Islet of Langerhans (tissue), 1 donor: Measurements from ENCODE around the gene ARHGAP45.
"Not testable (repeated sequence)": the region's sequence is repeated elsewhere in the genome, so short reads cannot be mapped to it uniquely, and the experiment has no call there.

Experiments
- FAIRE-seq: peaks from one replicate; lab custom pipeline; 2011; peaks lifted over from hg19 to GRCh38; lab: Jason Lieb, UNC

The ARHGAP45 gene

DNA sequence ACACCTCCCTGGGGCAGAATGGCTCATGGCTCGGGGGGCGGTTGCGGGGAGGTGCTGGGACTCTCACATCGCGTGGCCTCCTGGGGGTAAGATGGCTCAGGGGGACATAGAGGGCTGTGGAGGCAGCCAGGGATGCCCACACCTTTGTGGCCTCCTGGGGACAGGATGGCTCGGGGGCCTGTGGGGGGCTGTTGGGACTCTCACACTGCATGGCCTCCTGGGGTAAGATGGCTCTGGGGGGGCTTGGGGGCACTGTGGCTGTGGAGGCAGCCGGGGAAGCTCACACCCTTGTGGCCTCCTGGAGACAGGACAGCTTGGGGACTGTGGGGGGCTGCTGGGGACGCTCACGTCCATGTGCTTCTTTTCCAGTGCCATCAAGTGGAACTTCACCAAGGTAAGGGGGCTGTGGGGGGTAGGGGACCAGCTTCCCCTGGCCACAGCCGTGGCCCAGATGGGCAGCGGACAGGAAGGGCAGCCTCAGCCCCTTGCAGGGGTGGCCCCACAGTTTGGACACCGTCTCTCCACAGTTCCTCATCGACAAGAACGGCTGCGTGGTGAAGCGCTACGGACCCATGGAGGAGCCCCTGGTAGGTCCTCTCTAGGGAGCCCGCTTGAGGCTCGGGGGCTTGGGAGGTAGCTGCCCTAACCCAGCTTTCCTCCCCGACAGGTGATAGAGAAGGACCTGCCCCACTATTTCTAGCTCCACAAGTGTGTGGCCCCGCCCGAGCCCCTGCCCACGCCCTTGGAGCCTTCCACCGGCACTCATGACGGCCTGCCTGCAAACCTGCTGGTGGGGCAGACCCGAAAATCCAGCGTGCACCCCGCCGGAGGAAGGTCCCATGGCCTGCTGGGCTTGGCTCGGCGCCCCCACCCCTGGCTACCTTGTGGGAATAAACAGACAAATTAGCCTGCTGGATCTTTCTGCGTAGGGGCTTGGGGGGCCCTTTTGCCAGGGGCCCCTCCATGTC, 39.2 kb downstream of the ARHGAP45 start:
- no peak for FAIRE-seq

DNA sequence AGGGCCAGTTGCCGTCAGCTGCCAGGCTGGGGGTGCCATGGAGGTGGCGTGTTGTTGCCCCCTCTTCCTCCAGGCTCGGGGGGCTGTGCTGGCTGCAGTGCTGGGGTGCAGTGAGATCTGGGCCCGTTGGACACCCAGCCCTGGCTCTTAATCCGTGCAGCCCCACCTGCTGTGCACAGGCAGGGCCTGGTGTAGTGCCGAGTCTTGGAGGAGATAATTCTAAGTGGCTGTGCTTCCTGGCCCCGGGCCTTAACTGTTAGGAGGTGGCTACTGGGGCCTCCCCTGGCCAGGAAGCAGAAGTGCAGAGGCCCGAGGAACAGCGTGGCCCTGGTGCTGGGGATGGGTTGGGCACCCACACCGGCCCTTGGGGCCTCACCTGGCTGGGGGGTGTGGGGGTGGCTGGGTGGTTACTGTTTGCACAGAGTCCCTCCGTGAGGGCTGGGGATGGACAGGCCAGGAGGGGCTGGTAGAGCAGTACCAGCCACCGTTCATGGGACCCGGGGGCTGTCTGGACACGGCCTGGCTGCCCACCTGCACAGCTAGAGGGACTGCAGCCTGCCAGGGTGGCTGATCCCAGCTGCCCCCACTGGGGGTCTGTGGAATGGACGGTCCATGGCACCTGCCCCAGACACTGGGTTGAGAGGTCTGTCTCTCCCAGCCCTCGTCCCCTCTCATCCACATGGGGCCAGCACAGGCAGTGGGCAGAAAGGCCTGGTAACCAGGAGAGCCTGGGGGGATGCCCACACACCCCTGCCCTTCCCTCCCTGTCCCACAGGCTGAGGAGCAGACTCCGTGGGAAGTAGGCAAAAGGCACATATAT, 40.1 kb downstream of the ARHGAP45 start:
- FAIRE-seq, result no peak

DNA sequence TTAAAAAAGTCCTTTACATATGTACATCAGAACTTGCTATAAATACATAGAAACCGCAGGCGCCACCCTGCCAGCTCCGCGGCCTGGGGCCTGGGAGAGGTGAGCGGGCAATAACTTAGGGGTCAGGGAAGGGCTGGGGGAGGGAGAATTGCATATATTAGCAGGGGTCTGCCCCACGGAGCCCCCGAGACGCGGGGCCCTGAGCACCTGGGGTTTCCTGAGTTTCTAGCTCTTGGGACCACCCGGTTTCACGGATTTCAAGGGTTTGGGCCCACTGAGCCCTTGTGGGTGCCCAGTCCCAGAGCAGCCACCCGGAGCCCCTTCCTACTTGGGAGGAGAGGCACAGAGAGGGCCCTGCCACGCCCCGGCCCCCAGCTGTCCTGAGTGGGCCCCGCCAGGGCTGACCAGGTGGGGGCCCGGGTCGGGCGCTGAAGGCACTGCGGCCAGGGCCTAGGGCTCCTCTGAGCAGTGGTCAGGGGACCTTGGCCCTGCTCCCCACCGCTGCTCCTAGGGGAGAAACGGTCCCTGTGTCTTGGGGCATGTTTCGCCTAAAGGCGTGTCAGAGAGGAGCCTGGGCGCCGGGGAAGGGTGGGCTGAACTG, 40.8 kb downstream of the ARHGAP45 start:
- FAIRE-seq, result no peak

GRCh38 chr19:1108291-1109031, 41.5 kb downstream of the ARHGAP45 start:
- no peak for FAIRE-seq

- no peak for FAIRE-seq
These were observed 42.1 kb downstream of the ARHGAP45 start for GRCh38 chr19:1109032-1109551.

DNA sequence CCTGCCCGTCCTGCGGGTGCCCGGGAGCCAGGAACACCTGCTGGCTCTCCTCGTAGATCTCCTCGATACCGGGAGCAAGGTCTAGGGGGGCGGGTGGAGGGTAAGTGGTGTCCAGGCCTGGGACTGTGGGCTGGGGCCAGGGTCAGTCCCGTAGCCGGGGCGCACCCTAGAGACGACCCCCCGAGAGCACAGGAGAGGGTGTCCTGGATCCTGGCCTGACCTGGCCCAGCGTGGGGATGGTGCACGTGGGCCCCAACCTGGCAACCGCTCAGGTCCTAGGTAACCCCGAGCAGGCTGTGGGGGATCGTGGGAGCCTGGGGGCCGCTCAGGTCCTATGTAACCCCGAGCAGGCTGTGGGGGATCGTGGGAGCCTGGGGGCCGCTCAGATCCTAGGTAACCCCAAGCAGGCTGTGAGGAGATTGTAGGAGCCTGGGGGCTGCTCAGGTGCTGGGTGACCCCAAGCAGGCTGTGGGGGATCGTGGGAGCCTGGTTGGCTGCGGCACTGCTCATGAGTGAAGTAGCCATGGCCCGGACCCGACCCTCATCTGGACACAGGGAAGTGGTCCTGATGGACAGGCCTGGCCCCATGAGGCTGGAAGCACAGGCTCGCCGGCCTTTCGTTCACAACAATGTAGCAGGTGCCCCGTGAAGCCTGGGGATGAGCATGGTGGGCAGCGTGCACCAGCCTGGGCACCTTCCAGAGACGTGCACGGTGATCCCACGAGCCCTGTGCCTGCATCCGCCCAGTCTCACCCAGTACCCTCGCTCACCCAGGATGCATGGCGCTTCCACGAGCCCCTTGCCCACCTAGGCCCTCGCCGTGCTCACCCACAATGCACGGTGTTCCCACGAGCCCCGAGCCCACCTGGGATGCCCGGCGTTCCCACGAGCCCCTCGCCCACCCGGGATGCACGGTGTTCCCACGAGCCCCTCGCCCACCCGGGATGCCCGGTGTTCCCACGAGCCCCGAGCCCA, 43.0 kb downstream of the ARHGAP45 start:
- no peak for FAIRE-seq

DNA sequence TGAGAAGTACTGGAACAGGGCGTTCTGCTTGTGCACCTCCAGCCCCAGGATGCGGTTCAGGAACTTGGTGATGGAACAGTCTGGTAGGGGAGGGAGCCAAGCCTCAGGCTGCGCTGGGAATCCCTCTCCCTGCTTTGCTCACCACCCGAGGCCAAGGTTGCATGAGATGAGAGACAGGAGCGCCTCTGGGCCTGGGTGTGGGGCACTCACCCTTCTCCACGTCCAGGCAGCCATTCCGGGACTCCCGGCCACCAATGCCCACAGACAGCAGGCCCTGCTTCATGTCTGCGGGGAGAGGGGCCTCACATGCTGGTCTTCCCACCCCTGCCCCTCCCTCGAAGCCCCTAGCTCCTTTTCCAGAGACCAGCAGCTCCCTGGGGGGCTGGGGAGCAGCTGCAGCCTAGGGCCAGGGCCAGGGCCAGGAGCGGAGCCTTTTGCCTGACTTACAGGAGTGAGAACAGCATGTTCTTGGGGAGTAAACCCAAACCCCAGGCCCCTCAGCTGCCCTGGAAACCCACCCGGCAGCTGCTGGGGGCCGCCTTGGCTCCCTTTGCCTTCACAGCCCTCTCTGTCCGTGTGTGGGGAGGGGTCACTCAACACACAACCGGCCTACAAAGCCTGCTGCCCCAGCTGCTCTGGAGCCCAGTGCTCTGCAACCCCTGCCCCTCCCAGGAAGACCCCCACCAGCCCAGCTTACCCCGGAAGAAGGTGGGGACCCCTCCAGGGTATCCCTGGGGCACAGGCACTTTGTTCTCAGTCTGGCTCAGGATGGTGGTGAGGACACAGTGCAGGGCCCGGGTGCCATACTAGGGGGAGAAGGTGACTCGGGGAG, 44.1 kb downstream of the ARHGAP45 start:
- no peak for FAIRE-seq

DNA sequence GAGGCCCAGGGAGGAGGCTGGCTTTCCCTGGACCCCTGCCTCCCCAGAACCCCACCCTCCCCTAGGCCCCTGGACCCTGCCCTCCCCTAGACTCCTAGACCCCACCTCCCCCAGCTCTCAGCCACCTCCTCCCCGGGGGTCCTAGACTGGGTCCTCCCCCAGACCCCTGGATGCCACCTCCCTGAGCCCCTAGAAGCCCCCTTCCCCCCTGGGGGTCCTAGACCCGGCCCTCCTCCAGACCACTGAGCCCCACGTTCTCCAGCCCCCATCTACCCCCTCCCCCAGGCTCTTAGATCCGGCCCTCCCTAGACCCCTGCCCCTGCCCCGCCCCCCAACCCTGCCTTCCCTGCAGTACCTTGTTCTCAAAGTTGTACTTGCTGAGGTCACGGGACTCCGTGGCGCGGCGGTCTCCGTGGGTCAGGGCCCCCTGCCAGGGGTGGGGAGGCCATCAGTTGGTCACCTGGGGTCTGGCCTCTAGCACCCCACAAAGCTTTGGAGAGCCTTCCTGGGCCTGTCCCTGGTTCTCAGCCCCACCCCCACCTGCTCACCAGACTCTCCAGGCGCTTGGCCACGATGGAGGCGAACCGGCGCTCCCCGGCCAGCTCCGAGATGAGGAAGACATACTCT, 44.8 kb downstream of the ARHGAP45 start:
- no peak for FAIRE-seq

GRCh38 chr19:1112268-1113029, 45.5 kb downstream of the ARHGAP45 start:
- no peak for FAIRE-seq

DNA sequence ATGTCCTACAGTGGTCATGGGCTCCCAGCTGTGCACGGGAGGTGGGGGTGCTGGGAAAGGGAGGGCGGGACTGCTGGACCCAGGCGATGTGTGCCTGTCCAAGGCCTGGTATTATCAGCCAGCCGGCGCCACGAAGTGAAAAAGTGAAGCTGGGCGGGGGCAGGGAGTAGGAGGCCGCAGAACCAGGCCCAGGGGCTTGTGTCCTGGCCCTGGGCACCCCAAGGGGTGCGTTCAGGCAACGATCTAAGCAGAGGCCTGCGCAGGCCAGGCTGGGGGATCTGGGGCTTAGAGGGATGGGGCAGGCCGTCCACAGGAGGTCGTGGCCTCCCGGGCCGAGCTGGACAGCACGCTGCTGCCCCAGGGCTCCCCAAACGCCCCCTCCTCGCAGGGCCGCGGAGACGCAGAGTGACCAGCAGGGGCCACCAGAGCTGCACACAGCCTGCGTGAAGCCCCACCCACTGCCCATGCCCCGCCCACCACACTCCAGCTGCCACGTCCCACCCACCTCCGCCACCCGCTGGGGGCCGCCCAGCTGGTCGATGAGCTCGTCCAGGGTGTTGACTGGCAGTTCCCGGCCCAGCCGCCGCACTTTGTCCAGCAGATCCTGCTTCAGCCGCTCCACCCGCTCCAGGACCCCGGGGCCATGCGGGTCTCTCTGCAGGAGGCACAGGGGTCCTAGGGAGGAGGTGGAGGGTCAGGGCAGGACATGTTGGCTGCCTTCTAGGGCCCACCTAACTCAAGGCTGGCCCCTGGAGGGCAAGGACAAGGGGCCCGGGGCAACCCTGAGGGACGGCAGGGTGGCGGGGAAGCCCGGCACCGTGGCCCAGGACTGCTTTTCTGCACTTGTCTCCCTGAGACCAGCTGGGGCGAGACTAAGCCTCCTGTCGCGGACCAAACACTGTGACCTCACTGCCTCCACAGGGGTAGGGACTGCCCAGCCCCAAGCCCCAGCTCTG, 46.3 kb downstream of the ARHGAP45 start:
- FAIRE-seq, result no peak

- no peak for FAIRE-seq
These were observed 47.1 kb downstream of the ARHGAP45 start for GRCh38 chr19:1113986-1114483.

- FAIRE-seq, result not testable (repeated sequence)
These were observed 47.8 kb downstream of the ARHGAP45 start for GRCh38 chr19:1114728-1115127.

DNA sequence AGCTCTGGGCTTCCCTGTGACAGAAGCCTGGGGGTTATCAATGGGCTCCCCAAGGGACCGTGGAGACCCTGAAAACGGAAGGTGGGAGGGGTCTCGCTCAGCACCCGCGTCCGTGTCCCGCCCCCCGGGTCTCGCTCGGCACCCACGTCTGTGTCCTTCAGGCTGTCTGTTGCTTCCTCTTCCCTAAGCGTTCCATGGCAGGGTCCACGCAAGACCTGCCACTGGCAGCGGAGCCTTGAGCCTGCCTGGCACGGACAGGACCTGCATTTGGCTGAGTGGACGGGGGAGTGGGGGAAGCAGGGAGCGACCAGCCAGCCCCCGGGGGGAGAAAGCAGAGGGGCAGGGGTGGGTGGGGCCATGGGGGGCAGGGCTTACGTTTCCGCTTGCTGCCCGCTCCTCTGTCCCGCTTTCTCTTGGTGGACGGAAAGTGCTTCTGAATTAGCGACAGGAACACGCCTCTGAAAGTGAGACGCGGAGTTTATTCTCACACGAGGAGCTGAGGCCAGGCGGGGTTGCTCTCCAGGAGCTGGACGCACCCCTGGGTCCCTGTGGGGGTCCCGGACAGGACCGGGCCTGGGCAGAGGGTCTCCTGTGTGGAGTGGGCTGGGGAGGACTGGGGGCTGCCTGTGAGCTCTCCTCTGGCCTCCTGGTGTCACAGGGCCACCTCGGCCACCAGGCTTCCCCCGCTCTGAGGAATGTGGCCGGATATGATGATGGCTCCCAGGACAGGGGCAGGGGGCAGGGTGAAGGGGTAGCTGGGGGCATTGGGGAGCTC, 48.9 kb downstream of the ARHGAP45 start:
- FAIRE-seq, result no peak

DNA sequence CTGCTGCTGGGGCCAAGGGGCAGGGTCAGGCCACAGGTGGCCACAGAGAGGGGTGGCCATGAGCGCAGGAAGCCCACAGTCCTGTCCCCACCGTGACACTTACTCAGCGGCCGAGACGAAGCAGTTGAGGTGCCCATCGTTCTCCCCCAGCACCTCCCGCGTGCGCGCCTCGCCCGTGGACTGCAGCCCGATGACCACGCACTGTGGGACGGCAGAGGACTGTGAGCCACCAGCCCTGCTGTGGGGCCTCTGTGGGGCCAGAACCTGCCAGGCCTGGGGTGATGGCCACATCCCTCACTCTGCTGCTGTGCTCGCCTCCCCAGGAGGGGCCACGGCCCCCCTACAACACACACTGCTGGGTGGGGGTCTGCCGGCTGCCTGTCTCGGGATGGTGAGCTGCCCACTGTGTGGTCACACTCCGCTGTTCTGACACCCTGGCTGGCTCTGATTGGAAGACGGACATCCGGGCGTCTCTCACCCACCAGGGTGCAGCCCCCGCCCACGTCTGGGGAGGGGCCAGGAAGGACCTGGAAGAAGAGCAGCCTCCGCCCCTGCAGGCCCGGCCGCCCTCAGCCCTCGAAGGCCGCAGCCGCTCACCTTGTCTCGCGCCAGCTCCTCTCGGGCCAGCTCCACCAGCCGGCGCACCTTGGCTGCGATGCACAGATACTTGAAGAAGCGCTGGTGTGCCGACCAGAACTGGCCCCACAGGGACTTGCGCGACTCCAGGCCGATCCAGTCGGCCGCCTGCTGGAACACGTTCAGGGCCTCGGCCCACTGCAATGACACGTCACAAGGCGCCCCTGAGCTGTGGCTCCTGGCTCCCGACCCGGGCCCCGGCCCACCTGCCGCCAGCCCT, 50.0 kb downstream of the ARHGAP45 start:
- FAIRE-seq, result no peak

DNA sequence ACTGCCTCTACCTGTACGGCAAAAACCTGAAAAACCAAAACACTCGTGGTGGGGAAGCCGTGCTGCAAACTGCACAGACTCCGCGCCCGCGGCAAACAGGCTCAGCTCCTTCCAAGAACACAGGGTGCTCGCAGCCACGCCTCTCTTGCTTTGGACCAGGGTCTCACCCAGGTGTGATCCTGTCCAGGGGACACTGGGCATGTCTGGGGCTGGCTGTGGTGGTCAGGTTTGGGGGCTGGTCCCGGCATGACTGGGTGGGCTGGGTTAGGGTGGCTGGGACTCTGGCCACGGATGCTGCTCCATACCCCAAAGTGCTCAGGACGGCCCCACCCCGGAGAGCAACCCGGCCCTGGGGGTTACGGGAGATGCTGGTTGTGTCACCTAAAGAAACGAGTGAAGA, 50.7 kb downstream of the ARHGAP45 start:
- FAIRE-seq, result no peak
